HL-60 (cell line): ENCODE results near the gene SMARCAL1.

Experiments
- DNase-seq, 2 experiments: peaks; one replicate each; pipeline ENCODE4 v3.0.0-alpha.2; 2010 to 2020; ENCODE audit warnings: low read depth in 1 of 2, low spot score in 1 of 2
- H3K27ac ChIP-seq: fragments of 250-450 bp; sonication (Bioruptor Pico); replicated peaks from 2 replicates; pipeline ENCODE4 v1.5.1; 2020; ENCODE audit warnings: mild to moderate bottlenecking, moderate library complexity
- H3K27me3 ChIP-seq: fragments of 250-450 bp; sonication (Bioruptor Pico); 2 replicates; pipeline ENCODE4 v1.5.1; 2021; ENCODE audit warnings: mild to moderate bottlenecking, moderate library complexity; ENCODE audit not compliant: insufficient read depth, poor library complexity, severe bottlenecking
- H3K4me3 ChIP-seq: replicated peaks from 2 replicates; pipeline ENCODE4 v1.5.1; 2011; ENCODE audit warnings: mild to moderate bottlenecking, control low read depth, low read length; ENCODE audit not compliant: insufficient read depth
- GABPA ChIP-seq: IDR thresholded peaks from 2 replicates; pipeline ENCODE4 v1.6.1; 2012; ENCODE audit warnings: low read depth
- POLR2AphosphoS5 ChIP-seq: IDR thresholded peaks from 2 replicates; pipeline ENCODE4 v1.6.1; 2012; ENCODE audit warnings: low read depth
- SPI1 ChIP-seq: IDR thresholded peaks from 2 replicates; pipeline ENCODE4 v1.6.1; 2012; ENCODE audit warnings: low read depth, mild to moderate bottlenecking, borderline replicate concordance
- TF ChIP-seq, protein P1 (sequence below): IDR thresholded peaks from one replicate; pipeline ENCODE4 v1.5.1; 2011; ENCODE audit warnings: low read length, control low read depth, inconsistent platforms; ENCODE audit not compliant: insufficient read depth
- TF ChIP-seq, protein P2 (sequence below): IDR thresholded peaks from 2 replicates; pipeline ENCODE4 v1.6.1; 2012; ENCODE audit warnings: low read depth; ENCODE audit not compliant: insufficient replicate concordance

Gene SMARCAL1

DNA sequence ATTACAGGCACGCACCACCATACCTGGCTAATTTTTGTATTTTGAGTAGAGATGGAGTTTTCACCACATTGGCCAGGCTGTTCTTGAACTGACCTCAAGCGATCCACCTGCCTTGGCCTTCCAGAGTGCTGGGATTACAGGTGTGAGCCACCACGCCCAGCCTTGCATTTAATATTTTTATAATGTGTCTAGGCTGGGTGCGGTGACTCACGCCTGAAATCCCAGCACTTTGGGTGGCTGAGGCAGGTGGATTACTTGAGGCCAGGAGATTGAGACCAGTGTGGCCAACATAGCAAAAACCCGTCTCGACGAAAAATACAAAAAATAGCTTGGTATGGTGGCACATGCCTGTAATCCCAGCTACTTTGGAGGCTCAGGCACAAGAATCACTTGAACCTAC is 89.6 kb downstream of the SMARCAL1 start:
- Histone ChIP-seq H3K4me3 (no peak overlapping the region), H3K27ac (no peak overlapping the region), H3K27me3 (no peaks in the 10 kb centered on the region)
- no peak for DNase-seq
- TF ChIP-seq SPI1 (no peak), GABPA (no peak), POLR2AphosphoS5 (no peak; the same call in 1 of the 2 replicates)
- TF ChIP-seq, protein P1, sequence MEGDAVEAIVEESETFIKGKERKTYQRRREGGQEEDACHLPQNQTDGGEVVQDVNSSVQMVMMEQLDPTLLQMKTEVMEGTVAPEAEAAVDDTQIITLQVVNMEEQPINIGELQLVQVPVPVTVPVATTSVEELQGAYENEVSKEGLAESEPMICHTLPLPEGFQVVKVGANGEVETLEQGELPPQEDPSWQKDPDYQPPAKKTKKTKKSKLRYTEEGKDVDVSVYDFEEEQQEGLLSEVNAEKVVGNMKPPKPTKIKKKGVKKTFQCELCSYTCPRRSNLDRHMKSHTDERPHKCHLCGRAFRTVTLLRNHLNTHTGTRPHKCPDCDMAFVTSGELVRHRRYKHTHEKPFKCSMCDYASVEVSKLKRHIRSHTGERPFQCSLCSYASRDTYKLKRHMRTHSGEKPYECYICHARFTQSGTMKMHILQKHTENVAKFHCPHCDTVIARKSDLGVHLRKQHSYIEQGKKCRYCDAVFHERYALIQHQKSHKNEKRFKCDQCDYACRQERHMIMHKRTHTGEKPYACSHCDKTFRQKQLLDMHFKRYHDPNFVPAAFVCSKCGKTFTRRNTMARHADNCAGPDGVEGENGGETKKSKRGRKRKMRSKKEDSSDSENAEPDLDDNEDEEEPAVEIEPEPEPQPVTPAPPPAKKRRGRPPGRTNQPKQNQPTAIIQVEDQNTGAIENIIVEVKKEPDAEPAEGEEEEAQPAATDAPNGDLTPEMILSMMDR: no peak
- TF ChIP-seq, protein P2, sequence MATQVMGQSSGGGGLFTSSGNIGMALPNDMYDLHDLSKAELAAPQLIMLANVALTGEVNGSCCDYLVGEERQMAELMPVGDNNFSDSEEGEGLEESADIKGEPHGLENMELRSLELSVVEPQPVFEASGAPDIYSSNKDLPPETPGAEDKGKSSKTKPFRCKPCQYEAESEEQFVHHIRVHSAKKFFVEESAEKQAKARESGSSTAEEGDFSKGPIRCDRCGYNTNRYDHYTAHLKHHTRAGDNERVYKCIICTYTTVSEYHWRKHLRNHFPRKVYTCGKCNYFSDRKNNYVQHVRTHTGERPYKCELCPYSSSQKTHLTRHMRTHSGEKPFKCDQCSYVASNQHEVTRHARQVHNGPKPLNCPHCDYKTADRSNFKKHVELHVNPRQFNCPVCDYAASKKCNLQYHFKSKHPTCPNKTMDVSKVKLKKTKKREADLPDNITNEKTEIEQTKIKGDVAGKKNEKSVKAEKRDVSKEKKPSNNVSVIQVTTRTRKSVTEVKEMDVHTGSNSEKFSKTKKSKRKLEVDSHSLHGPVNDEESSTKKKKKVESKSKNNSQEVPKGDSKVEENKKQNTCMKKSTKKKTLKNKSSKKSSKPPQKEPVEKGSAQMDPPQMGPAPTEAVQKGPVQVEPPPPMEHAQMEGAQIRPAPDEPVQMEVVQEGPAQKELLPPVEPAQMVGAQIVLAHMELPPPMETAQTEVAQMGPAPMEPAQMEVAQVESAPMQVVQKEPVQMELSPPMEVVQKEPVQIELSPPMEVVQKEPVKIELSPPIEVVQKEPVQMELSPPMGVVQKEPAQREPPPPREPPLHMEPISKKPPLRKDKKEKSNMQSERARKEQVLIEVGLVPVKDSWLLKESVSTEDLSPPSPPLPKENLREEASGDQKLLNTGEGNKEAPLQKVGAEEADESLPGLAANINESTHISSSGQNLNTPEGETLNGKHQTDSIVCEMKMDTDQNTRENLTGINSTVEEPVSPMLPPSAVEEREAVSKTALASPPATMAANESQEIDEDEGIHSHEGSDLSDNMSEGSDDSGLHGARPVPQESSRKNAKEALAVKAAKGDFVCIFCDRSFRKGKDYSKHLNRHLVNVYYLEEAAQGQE: no peak

DNA sequence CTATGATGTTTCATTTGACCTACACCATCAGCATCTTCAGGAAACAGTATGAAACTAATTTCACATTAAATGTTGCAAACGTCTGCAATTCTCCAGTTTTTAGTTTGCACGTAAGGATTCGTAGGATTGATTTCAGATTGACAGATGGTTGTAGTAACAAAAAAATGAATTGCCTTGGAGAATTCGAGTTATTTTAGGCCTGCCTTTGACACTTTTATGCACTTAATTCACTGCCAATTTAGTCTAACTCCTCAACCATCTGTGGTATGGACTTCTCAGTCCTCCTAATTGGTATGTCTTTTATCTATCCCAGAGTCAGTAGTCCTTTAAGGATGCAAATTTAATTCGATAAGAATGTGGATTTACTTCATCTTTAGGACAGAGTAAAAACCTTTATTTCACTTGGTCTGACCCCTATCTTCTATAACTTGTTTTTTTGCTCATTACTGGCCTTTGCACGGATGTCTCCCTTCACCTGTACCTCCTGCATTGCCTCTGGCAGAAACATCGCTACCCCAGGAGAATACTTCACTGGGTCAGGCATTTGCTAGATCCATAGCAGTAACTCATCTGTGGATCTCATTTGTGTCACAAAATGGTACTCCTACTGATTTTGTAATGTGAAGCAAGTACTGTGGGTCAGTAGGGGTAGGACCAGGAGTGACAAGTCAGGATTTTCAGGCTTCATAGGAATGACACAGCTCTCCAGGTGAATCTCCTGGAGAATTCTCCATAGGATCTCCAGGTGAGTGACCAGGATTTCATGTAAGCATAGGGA is 90.3 kb downstream of the SMARCAL1 start:
- Histone ChIP-seq H3K27ac (no peak overlapping the region), H3K4me3 (no peak overlapping the region), H3K27me3 (no peaks in the 10 kb centered on the region)
- TF ChIP-seq, protein P1: no peak
- no peak for TF ChIP-seq GABPA
- TF ChIP-seq, protein P2: no peak
- no peak for TF ChIP-seq SPI1
- TF ChIP-seq POLR2AphosphoS5: no peak; the same call in none of the 2 replicates
- no peak for DNase-seq

DNA sequence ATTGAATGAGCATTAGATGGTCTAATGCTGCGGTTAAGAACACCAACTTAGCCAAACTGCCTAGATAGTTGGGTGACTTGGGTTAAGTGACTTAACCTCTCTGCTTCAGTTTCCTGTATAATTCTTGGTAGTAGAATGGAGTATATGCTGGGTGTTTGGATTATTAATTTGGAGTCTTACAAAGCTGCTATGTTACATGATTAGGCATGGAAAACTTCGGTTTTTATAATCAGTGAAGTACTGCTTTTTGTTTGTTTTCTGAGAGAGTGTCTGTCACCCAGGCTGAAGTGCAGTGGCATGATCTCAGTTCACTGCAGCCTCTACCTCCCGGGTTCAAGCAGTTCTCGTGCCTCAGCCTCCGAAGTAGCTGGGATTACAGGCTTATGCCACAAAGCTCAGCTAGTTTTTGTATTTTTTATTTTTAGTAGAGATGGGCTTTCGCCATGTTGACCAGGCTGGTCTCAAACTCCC is 90.9 kb downstream of the SMARCAL1 start:
- Histone ChIP-seq H3K27ac (no peak overlapping the region), H3K4me3 (no peak overlapping the region), H3K27me3 (no peaks in the 10 kb centered on the region)
- DNase-seq: no peak
- TF ChIP-seq, protein P1: no peak
- TF ChIP-seq, protein P2: no peak
- TF ChIP-seq SPI1: no peak
- no peak for TF ChIP-seq POLR2AphosphoS5
- no peak for TF ChIP-seq GABPA
